ENCODE data around the gene SLC4A8.
"Not testable (repeated sequence)": the region's sequence is repeated elsewhere in the genome, so short reads cannot be mapped to it uniquely, and the experiment has no call there.

Gene SLC4A8

DNA sequence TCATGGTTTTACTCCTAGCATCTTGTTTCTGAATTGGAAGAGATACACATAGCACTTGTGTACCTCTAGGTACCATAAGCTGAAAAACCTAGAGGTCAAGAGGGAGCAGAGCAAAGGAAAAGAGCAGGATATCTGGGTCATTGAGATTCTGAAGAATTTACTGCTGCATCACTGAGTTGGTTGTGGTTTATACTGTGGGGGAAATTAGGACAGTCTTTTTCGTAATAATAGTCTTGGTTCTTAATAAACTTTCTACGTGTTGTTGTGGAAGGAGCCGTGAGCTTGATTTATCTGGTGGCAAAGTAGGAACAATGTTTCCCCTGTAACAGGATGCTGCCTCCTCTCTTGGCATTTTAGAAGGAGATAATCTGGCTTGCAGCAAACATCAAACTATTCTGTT, 80.2 kb downstream of the SLC4A8 start:
- Histone ChIP-seq H3K9me3 (ENCODE audit: insufficient read depth, low read length) (no peaks in the 10 kb centered on the region), H3K36me3 (ENCODE audit: insufficient read depth, insufficient read length, low read length) (peaks cover 8% of the 10 kb centered on the region), H3K9ac (ENCODE audit: insufficient read length, low read depth) (no peak overlapping the region), H3K4me3 (ENCODE audit: insufficient read length, low read depth) (no peak overlapping the region), H3K27me3 (ENCODE audit: insufficient read depth, insufficient read length) (no peaks in the 10 kb centered on the region), H3K4me1 (ENCODE audit: insufficient read depth, insufficient read length) (no peaks in the 10 kb centered on the region)
- TF ChIP-seq YY1 (IDR thresholded peaks at IDR 0.05; ENCODE audit: insufficient read depth, insufficient read length) (no peak), SUZ12 (IDR thresholded peaks at IDR 0.05; ENCODE audit: extremely low read depth, insufficient read depth, insufficient read length) (no peak)
- no peak for DNase-seq (ENCODE audit: low read depth, low spot score)

DNA sequence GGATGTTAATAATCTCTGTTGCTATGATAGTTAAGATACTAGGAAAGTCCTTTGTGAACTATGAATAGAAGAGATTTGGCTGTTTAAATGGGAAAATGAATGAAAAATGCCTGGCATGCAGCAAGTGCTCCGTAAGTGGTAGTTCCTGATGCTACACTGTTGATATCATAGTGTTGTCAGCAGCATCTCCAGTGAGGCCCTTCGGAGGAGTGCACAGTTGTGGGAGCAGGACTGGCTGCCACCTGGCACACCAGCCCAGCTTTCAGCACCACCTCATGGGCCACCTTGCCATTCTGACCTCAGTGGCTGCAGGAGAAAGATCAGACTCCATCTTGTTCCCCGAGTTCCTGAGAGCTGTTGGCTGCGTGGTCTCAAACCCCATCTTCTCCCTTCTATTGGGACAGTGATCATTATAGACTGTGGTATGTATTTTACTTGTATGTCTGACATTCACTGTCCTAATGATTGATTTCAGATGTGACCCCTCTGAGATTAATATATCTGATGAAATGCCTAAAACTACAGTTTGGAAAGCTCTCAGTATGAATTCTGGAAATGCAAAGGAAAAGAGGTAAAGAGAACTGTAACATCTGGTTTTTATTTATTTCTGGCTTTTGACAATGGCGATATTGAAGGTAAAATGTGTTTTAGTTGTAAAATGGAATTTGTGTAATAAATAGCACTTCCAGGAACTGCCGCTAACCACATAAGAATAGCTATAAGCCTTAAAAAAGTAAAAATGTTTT, 80.9 kb downstream of the SLC4A8 start:
- H3K9me3 ChIP-seq (ENCODE audit: insufficient read depth, low read length) = no peaks in the 10 kb centered on the region
- no peaks in the 10 kb centered on the region for H3K27me3 ChIP-seq (ENCODE audit: insufficient read depth, insufficient read length)
- peaks cover 8% of the 10 kb centered on the region for H3K36me3 ChIP-seq (ENCODE audit: insufficient read depth, insufficient read length, low read length)
- DNase-seq (ENCODE audit: low read depth, low spot score) = no peak
- no peak overlapping the region for H3K9ac ChIP-seq (ENCODE audit: insufficient read length, low read depth)
- H3K4me3 ChIP-seq (ENCODE audit: insufficient read length, low read depth) = no peak overlapping the region
- TF ChIP-seq SUZ12 (IDR thresholded peaks at IDR 0.05; ENCODE audit: extremely low read depth, insufficient read depth, insufficient read length) (no peak), ZNF274 (IDR thresholded peaks at IDR 0.05; ENCODE audit: low read depth, low read length) (no peak), YY1 (IDR thresholded peaks at IDR 0.05; ENCODE audit: insufficient read depth, insufficient read length) (no peak)
- H3K4me1 ChIP-seq (ENCODE audit: insufficient read depth, insufficient read length) = no peaks in the 10 kb centered on the region

DNA sequence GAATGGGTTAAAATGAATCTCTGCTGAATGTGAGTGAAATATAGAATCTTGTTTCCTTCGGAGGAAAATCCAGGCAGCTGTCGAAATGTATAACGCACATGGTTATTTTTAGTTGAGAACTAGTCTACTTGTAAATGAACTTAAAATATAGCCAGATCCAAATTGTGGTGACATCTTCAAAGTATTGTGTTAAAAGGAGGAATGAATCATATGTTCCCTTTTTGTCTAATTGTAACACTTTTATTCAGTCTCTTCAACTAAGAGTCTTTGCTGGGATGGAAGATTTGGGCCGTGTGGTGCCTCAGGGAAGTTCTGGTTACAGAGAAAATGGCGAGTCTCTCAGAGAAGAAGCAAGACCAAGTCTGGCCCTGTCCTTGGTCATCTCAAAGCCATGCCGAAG, 82.5 kb downstream of the SLC4A8 start:
- no peaks in the 10 kb centered on the region for H3K9me3 ChIP-seq (ENCODE audit: insufficient read depth, low read length)
- H3K4me3 ChIP-seq (ENCODE audit: insufficient read length, low read depth) = no peak overlapping the region
- H3K9ac ChIP-seq (ENCODE audit: insufficient read length, low read depth) = no peak overlapping the region
- no peak for DNase-seq (ENCODE audit: low read depth, low spot score)
- no peaks in the 10 kb centered on the region for H3K4me1 ChIP-seq (ENCODE audit: insufficient read depth, insufficient read length)
- no peaks in the 10 kb centered on the region for H3K27me3 ChIP-seq (ENCODE audit: insufficient read depth, insufficient read length)
- TF ChIP-seq YY1 (IDR thresholded peaks at IDR 0.05; ENCODE audit: insufficient read depth, insufficient read length) (no peak), ZNF274 (IDR thresholded peaks at IDR 0.05; ENCODE audit: low read depth, low read length) (no peak), SUZ12 (IDR thresholded peaks at IDR 0.05; ENCODE audit: extremely low read depth, insufficient read depth, insufficient read length) (no peak)
- H3K36me3 ChIP-seq (ENCODE audit: insufficient read depth, insufficient read length, low read length) = peaks cover 8% of the 10 kb centered on the region

DNA sequence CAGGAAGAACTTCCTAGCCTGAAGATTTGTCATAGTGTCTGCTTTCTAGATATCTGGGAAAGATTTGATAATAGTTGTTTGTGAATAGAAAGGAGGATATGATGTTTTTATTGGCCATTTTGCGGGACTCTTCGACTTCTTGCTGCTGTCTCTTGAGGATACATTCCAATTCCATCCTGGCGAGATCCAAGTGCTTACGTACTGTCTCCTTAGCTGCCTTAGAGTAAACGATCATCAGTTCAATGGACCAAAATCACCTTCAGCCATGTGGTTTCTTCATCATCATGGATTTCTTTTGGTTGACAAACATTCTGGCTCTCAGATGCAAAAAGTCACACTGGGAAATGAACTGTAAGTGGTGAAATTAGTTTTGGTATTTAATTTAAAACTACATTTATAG, 83.7 kb downstream of the SLC4A8 start:
- H3K4me3 ChIP-seq (ENCODE audit: insufficient read length, low read depth) = no peak overlapping the region
- H3K9ac ChIP-seq (ENCODE audit: insufficient read length, low read depth) = no peak overlapping the region
- H3K36me3 ChIP-seq (ENCODE audit: insufficient read depth, insufficient read length, low read length) = peaks cover 8% of the 10 kb centered on the region
- no peaks in the 10 kb centered on the region for H3K9me3 ChIP-seq (ENCODE audit: insufficient read depth, low read length)
- H3K27me3 ChIP-seq (ENCODE audit: insufficient read depth, insufficient read length) = no peaks in the 10 kb centered on the region
- DNase-seq (ENCODE audit: low read depth, low spot score) = no peak
- TF ChIP-seq SUZ12 (IDR thresholded peaks at IDR 0.05; ENCODE audit: extremely low read depth, insufficient read depth, insufficient read length) (no peak), ZNF274 (IDR thresholded peaks at IDR 0.05; ENCODE audit: low read depth, low read length) (no peak), YY1 (IDR thresholded peaks at IDR 0.05; ENCODE audit: insufficient read depth, insufficient read length) (no peak)
- no peaks in the 10 kb centered on the region for H3K4me1 ChIP-seq (ENCODE audit: insufficient read depth, insufficient read length)

DNA sequence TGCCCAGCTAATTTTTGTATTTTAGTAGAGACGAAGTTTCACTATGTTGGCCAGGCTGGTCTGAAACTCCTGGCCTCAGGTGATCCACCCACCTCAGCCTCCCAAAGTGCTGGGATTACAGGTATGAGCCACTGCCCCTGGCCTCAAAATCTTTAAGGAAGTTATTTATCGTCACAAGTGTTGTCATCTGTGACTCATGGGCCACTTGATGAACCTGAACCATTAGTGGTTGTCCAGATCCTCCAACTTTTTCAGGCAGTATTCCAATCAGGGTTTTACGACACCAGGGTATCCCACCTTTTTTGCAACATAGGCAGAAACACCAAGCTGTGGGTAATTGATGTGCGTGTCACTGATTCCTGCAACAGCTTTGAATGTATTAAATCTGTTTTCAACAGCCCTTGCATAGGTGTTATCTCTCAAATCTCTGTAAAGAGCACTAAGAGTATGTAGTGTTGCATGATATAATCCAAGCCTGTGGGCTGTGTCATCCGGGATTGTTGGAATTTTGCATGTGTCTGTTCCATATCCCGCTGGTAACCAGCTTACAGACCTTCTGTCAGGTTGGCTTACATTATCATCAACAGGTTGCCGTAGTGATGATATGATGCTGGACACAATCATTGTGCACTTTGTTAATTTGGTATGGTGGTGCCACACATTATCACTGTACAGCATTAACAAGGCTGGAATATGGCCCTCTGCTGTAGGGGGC, 87.1 kb downstream of the SLC4A8 start:
- DNase-seq (ENCODE audit: low read depth, low spot score) = no peak
- Histone ChIP-seq H3K4me1 (ENCODE audit: insufficient read depth, insufficient read length) (no peaks in the 10 kb centered on the region), H3K9me3 (ENCODE audit: insufficient read depth, low read length) (no peaks in the 10 kb centered on the region), H3K4me3 (ENCODE audit: insufficient read length, low read depth) (no peak overlapping the region), H3K9ac (ENCODE audit: insufficient read length, low read depth) (no peak overlapping the region), H3K27me3 (ENCODE audit: insufficient read depth, insufficient read length) (no peaks in the 10 kb centered on the region), H3K36me3 (ENCODE audit: insufficient read depth, insufficient read length, low read length) (peaks cover 6% of the 10 kb centered on the region)
- no peak for TF ChIP-seq SUZ12 (IDR thresholded peaks at IDR 0.05; ENCODE audit: extremely low read depth, insufficient read depth, insufficient read length)
- TF ChIP-seq ZNF274 (IDR thresholded peaks at IDR 0.05; ENCODE audit: low read depth, low read length) = no peak
- TF ChIP-seq YY1 (IDR thresholded peaks at IDR 0.05; ENCODE audit: insufficient read depth, insufficient read length) = no peak

DNA sequence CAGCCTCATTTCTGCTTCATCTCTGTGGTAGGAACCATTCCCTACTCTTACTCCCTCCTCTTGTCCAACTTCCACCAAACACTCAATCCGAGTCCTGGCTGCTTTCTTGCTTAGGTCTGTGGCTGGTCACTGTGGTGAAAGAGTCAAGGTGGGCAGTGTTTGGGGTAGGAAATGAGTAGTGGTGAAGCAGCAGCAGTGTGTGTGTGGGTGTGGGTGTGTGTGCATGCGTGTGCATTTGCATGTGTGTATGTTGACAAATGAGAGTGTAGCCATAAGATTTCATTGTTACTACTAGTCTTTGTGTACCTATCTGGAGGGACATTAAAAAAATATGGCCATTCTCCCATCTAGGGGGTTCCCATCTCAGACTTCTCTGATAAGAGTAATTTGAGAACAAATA, 87.8 kb downstream of the SLC4A8 start:
- no peak for DNase-seq (ENCODE audit: low read depth, low spot score)
- Histone ChIP-seq H3K4me1 (ENCODE audit: insufficient read depth, insufficient read length) (no peaks in the 10 kb centered on the region), H3K9ac (ENCODE audit: insufficient read length, low read depth) (no peak overlapping the region), H3K36me3 (ENCODE audit: insufficient read depth, insufficient read length, low read length) (peaks cover 5% of the 10 kb centered on the region), H3K9me3 (ENCODE audit: insufficient read depth, low read length) (no peaks in the 10 kb centered on the region), H3K4me3 (ENCODE audit: insufficient read length, low read depth) (no peak overlapping the region), H3K27me3 (ENCODE audit: insufficient read depth, insufficient read length) (no peaks in the 10 kb centered on the region)
- TF ChIP-seq YY1 (IDR thresholded peaks at IDR 0.05; ENCODE audit: insufficient read depth, insufficient read length) (no peak), SUZ12 (IDR thresholded peaks at IDR 0.05; ENCODE audit: extremely low read depth, insufficient read depth, insufficient read length) (no peak), ZNF274 (IDR thresholded peaks at IDR 0.05; ENCODE audit: low read depth, low read length) (no peak)

DNA sequence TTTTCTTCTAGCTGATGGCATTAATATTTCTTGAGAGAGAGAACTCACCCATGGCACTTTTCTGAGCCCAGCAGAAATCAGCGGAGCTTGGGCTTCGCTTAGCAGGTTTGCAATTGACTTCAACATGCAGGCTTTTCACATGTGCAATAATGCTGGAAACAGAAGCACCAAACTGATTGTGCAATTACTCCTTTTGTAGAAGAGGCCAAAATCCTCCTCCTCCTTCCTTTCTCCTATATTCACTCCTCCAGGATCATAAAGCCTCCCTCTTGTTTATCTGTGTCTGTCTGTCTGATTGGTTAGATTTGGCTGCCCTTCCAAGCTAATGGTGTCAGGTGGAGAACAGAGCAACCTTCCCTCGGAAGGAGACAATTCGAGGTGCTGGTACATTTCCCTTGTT, 90.4 kb downstream of the SLC4A8 start:
- not testable (repeated sequence) for H3K27me3 ChIP-seq (ENCODE audit: insufficient read depth, insufficient read length); H3K9ac ChIP-seq (ENCODE audit: insufficient read length, low read depth); H3K4me1 ChIP-seq (ENCODE audit: insufficient read depth, insufficient read length); DNase-seq (ENCODE audit: low read depth, low spot score); H3K36me3 ChIP-seq (ENCODE audit: insufficient read depth, insufficient read length, low read length); H3K4me3 ChIP-seq (ENCODE audit: insufficient read length, low read depth); H3K9me3 ChIP-seq (ENCODE audit: insufficient read depth, low read length)
